ENCODE measurements around the gene SPATA2L.

SPATA2L gene

DNA sequence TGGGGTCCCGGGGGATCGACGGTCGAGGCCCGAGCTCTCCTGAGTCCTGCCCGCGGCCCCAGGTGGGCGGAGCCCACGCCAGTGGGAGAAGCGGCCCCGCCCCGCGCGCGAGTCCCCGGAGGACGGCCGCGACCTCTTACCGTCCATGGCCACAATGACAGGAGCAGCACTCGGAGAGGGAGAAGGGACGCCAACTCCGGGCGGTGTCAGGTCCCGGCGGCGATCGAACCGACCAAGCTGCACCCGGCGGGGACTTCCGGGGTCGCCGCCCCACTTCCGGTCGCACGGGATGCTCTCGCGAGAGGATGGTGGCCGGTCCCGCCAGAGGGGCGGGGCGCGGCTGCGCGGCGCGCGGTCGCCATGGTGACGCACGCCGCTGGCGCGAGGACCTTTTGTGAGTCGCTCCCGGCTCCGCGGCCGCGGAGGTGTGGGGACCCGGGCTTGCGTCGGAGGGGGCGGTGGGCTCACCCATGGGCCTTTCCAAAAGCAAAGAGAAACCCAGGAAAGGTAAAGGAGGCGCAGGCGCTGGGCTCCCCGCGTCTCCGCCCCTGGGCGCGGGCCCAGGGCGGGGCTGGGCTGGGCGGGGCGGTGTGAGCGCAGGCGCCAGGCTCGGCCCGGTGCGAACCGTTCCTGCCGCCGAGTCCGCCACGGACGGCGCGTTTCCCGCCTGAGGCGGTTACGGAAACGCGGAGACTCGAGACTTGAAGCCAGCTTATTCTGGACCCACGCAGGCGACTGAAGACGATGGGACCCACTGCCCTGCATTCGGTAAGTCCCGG, 43.9 kb downstream of the SPATA2L start, which contains the start of the genes CHMP1A and SPATA33:
Gene CHMP1A, minus strand, starts transcription at position 267 of the 779 bp plus-strand sequence. Its CDS starts 120 bp downstream, at position 147.
Gene SPATA33, plus strand, starts transcription at position 395 of the 779 bp plus-strand sequence. Its CDS starts 76 bp downstream, at position 471.
- Histone ChIP-seq H3K36me3 (ENCODE audit: control insufficient read depth in 1 of 2, insufficient read depth in 2 of 2, low read length in 2 of 2) (peaks cover 5 to 19% of the 10 kb centered on the region in 2 donors), H3K4me1 (ENCODE audit: control insufficient read depth in 1 of 2, insufficient read depth in 2 of 2, low read length in 2 of 2) (peaks cover 23 to 25% of the 10 kb centered on the region in 2 donors), H3K9me3 (ENCODE audit: control insufficient read depth in 1 of 2, low read length in 2 of 2) (no peaks in the 10 kb centered on the region), H3K9ac (ENCODE audit: low read depth in 1 of 2, low read length in 2 of 2) (peak within 1 kb of the TSS; percentile 94 to 95), H3K4me3 (ENCODE audit: low read depth in 1 of 2, low read length in 2 of 2) (peak within 1 kb of the TSS; percentile 80 to 91), H3K27me3 (ENCODE audit: control insufficient read depth in 1 of 2, insufficient read depth in 2 of 2, low read length in 2 of 2) (no peaks in the 10 kb centered on the region), H3K27ac (ENCODE audit: low read depth, low read length) (peak within 1 kb of the TSS; percentile 82)

- peaks cover 23 to 25% of the 10 kb centered on the region in 2 donors for H3K4me1 ChIP-seq (ENCODE audit: control insufficient read depth in 1 of 2, insufficient read depth in 2 of 2, low read length in 2 of 2)
- no peak overlapping the region for H3K27ac ChIP-seq (ENCODE audit: low read depth, low read length)
- peak overlapping the region; percentile 94 to 95 for H3K9ac ChIP-seq (ENCODE audit: low read depth in 1 of 2, low read length in 2 of 2)
- H3K36me3 ChIP-seq (ENCODE audit: control insufficient read depth in 1 of 2, insufficient read depth in 2 of 2, low read length in 2 of 2) = peaks cover 9 to 25% of the 10 kb centered on the region in 2 donors
- H3K27me3 ChIP-seq (ENCODE audit: control insufficient read depth in 1 of 2, insufficient read depth in 2 of 2, low read length in 2 of 2) = no peaks in the 10 kb centered on the region
- H3K9me3 ChIP-seq (ENCODE audit: control insufficient read depth in 1 of 2, low read length in 2 of 2) = no peaks in the 10 kb centered on the region
- H3K4me3 ChIP-seq (ENCODE audit: low read depth in 1 of 2, low read length in 2 of 2) = peak overlapping the region; percentile 80 to 91
These were observed 44.9 kb downstream of the SPATA2L start for GRCh38 chr16:89656435-89657121.

- Histone ChIP-seq H3K4me3 (ENCODE audit: low read depth in 1 of 2, low read length in 2 of 2) (no peak overlapping the region), H3K36me3 (ENCODE audit: control insufficient read depth in 1 of 2, insufficient read depth in 2 of 2, low read length in 2 of 2) (peaks cover 10 to 22% of the 10 kb centered on the region in 2 donors), H3K9ac (ENCODE audit: low read depth in 1 of 2, low read length in 2 of 2) (no peak overlapping the region), H3K4me1 (ENCODE audit: control insufficient read depth in 1 of 2, insufficient read depth in 2 of 2, low read length in 2 of 2) (peaks cover 23 to 25% of the 10 kb centered on the region in 2 donors), H3K9me3 (ENCODE audit: control insufficient read depth in 1 of 2, low read length in 2 of 2) (no peaks in the 10 kb centered on the region), H3K27ac (ENCODE audit: low read depth, low read length) (no peak overlapping the region), H3K27me3 (ENCODE audit: control insufficient read depth in 1 of 2, insufficient read depth in 2 of 2, low read length in 2 of 2) (no peaks in the 10 kb centered on the region)
These were observed 46.4 kb downstream of the SPATA2L start for GRCh38 chr16:89655062-89655643.

DNA sequence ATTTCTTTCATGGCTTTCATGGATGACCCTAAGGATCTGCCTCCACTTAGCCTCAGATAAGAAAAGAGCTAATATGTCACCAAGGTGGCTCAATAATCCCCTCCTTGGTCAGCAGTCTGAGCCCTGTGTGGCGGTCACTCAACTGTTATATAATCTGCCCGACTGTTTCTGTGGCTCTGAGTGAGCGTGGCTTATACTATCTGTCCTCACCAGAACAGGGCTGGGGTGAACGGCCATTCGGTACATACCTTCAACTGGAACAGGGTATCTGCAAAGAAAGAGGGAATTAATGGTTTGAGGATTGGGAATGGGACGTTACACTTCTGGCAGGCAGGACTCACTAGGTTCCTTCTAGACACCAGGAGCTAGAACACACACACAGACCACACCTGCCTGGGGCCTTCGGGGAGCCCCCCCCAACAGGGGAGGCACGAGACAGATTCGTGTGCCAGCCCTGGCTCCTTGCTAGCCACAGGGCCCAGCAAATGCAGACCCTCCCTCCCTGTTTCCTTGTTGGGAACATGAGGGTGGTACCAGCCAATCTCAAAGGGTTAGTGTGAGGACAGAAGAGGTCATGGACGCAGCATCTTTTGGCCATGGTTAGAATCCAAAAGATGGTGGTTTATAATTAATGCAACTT, 47.7 kb downstream of the SPATA2L start:
- Histone ChIP-seq H3K4me1 (ENCODE audit: control insufficient read depth in 1 of 2, insufficient read depth in 2 of 2, low read length in 2 of 2) (peaks cover 18 to 21% of the 10 kb centered on the region in 2 donors), H3K36me3 (ENCODE audit: control insufficient read depth in 1 of 2, insufficient read depth in 2 of 2, low read length in 2 of 2) (peaks cover 10 to 27% of the 10 kb centered on the region in 2 donors), H3K9me3 (ENCODE audit: control insufficient read depth in 1 of 2, low read length in 2 of 2) (no peaks in the 10 kb centered on the region), H3K27ac (ENCODE audit: low read depth, low read length) (no peak overlapping the region), H3K27me3 (ENCODE audit: control insufficient read depth in 1 of 2, insufficient read depth in 2 of 2, low read length in 2 of 2) (no peaks in the 10 kb centered on the region), H3K9ac (ENCODE audit: low read depth in 1 of 2, low read length in 2 of 2) (no peak overlapping the region), H3K4me3 (ENCODE audit: low read depth in 1 of 2, low read length in 2 of 2) (no peak overlapping the region)

DNA sequence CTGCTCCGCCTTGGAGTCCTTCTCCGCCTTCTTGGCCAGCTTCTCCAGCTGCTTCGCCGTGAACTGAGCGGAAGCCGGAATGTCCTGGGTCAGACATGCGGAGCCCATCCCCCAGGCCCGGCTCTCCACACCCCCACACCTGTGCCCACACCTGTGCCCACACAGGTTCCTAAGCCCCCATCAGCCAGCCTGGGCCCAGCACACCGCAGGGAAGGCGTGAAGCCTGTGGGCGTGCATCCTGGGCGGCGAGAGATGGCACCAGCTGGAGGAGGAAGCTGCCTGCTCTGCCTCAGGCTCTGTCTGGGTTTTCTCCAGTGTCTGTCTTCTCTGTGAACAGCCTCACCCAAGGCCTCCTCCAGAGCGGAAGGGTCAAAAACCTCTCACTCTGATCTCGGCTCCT, 49.9 kb downstream of the SPATA2L start:
- Histone ChIP-seq H3K27ac (ENCODE audit: low read depth, low read length) (no peak overlapping the region), H3K36me3 (ENCODE audit: control insufficient read depth in 1 of 2, insufficient read depth in 2 of 2, low read length in 2 of 2) (peaks cover 16 to 36% of the 10 kb centered on the region in 2 donors), H3K9me3 (ENCODE audit: control insufficient read depth in 1 of 2, low read length in 2 of 2) (no peaks in the 10 kb centered on the region)

GRCh38 chr16:89646906-89647305, 54.6 kb downstream of the SPATA2L start:
- Histone ChIP-seq H3K36me3 (ENCODE audit: control insufficient read depth in 1 of 2, insufficient read depth in 2 of 2, low read length in 2 of 2) (peaks cover 28 to 48% of the 10 kb centered on the region in 2 donors), H3K4me1 (ENCODE audit: control insufficient read depth in 1 of 2, insufficient read depth in 2 of 2, low read length in 2 of 2) (no peaks in the 10 kb centered on the region), H3K27ac (ENCODE audit: low read depth, low read length) (no peak overlapping the region), H3K9me3 (ENCODE audit: control insufficient read depth in 1 of 2, low read length in 2 of 2) (no peaks in the 10 kb centered on the region), H3K9ac (ENCODE audit: low read depth in 1 of 2, low read length in 2 of 2) (no peak overlapping the region), H3K4me3 (ENCODE audit: low read depth in 1 of 2, low read length in 2 of 2) (no peak overlapping the region), H3K27me3 (ENCODE audit: control insufficient read depth in 1 of 2, insufficient read depth in 2 of 2, low read length in 2 of 2) (no peaks in the 10 kb centered on the region)

More for the DNA sequence above, 49.9 kb downstream of the SPATA2L start:
- Histone ChIP-seq H3K27me3 (ENCODE audit: control insufficient read depth in 1 of 2, insufficient read depth in 2 of 2, low read length in 2 of 2) (no peaks in the 10 kb centered on the region), H3K4me1 (ENCODE audit: control insufficient read depth in 1 of 2, insufficient read depth in 2 of 2, low read length in 2 of 2) (peaks cover 10 to 11% of the 10 kb centered on the region in 2 donors), H3K9ac (ENCODE audit: low read depth in 1 of 2, low read length in 2 of 2) (no peak overlapping the region), H3K4me3 (ENCODE audit: low read depth in 1 of 2, low read length in 2 of 2) (no peak overlapping the region)
